HCT116 (cell line): ENCODE results near the gene NEURL1. TPM values are rescaled to one million over a fixed set of nuclear protein-coding genes. Genes with fewer than 3 reads are reported as not detected.

Experiments used
- ATAC-seq: fragments of 200-7000 bp; cut with Tn5 transposase; 2 replicates; pipeline ENCODE4 v1.9.1; 2020; ENCODE audit warnings: mild to moderate bottlenecking, moderate library complexity
- BruUV-seq: library from RNA; stranded (reverse); fragments of 400-500 nt; replicated peaks from 2 replicates; lab custom pipeline; 2021; lab: Mats Ljungman, UMichigan
- CTCF ChIA-PET: fragments of 300-600 bp; sonication (Branson Sonifier 250); formaldehyde crosslinking; loops from one replicate; lab custom pipeline; 2021; ENCODE audit warnings: antibody characterized with exemption; lab: Charles Lee
- POLR2A ChIA-PET: fragments of 300-600, 350-600 bp; sonication (Branson Sonifier 250); formaldehyde crosslinking; loops from one replicate; lab custom pipeline; 2021; ENCODE audit warnings: antibody characterized with exemption; lab: Charles Lee
- RAD21 ChIA-PET, 2 experiments: fragments of 300-600 bp; sonication (Branson Sonifier 250); formaldehyde crosslinking; loops; one replicate each; lab custom pipeline; 2023; ENCODE audit warnings: low total read pairs in 2 of 2; ENCODE audit not compliant: uncharacterized antibody in 2 of 2, unreplicated experiment in 2 of 2, low non-redundant PET in 1 of 2; lab: Charles Lee
- DNase-seq: peaks from one replicate; pipeline ENCODE4 v3.0.0-alpha.2; 2010; ENCODE audit warnings: low read depth, low spot score
- H2AFZ ChIP-seq: fragments of 200-600 bp; shearing (Covaris generic), sonication (generic); 2 replicates; pipeline ENCODE4 v1.6.1; 2017; ENCODE audit warnings: low read depth, mixed run types, mixed read lengths, antibody characterized with exemption, low read length; ENCODE audit not compliant: poor library complexity, severe bottlenecking
- H3K27ac ChIP-seq: 2 replicates; pipeline ENCODE4 v1.5.1; 2012; ENCODE audit warnings: low read depth, low read length
- H3K27me3 ChIP-seq: fragments of 200-600 bp; sonication (generic); 2 replicates; pipeline ENCODE4 v1.6.1; 2016; ENCODE audit warnings: mixed run types, low read length, mixed read lengths; ENCODE audit not compliant: insufficient read depth
- H3K36me3 ChIP-seq, 2 experiments: fragments of 200-500 bp in 1 of 2; fragments of 200-600 bp in 1 of 2; sonication (Bioruptor generic) in 1 of 2; sonication (generic) in 1 of 2; 2 replicates each; pipeline versions ENCODE4 v1.5.1 to v1.6.1; 2014 to 2016; ENCODE audit warnings: low read length in 2 of 2, inconsistent platforms in 1 of 2, mixed read lengths in 1 of 2, mixed run types in 1 of 2; ENCODE audit not compliant: insufficient read depth in 2 of 2, control insufficient read depth in 1 of 2
- H3K4me1 ChIP-seq, 2 experiments: fragments of 200-600 bp in 1 of 2; sonication (generic) in 1 of 2; 2 replicates each; pipeline versions ENCODE4 v1.5.1 to v1.6.1; 2012 to 2017; ENCODE audit warnings: low read length in 2 of 2, inconsistent platforms in 1 of 2, mild to moderate bottlenecking in 1 of 2, mixed read lengths in 1 of 2, mixed run types in 1 of 2, moderate library complexity in 1 of 2; ENCODE audit not compliant: insufficient read depth in 2 of 2, control insufficient read depth in 1 of 2
- H3K4me2 ChIP-seq: fragments of 200-600 bp; sonication (generic); 2 replicates; pipeline ENCODE4 v1.6.1; 2017; ENCODE audit warnings: mixed run types, low read length, mixed read lengths
- H3K4me3 ChIP-seq, 2 experiments: fragments of 200-600 bp in 1 of 2; sonication (generic) in 1 of 2; replicated peaks in 1 of 2; 2 replicates each; pipeline ENCODE4 v1.5.1; 2011 to 2016; ENCODE audit warnings: low read length in 2 of 2, control low read depth in 1 of 2, low read depth in 1 of 2, mild to moderate bottlenecking in 1 of 2, mixed read lengths in 1 of 2, mixed run types in 1 of 2
- H3K79me2 ChIP-seq: fragments of 200-600 bp; sonication (generic); 2 replicates; pipeline ENCODE4 v1.6.1; 2017; ENCODE audit warnings: mild to moderate bottlenecking, mixed run types, low read length, moderate library complexity, mixed read lengths; ENCODE audit not compliant: insufficient read depth
- H3K9ac ChIP-seq: fragments of 200-600 bp; sonication (generic); 2 replicates; pipeline ENCODE4 v1.6.1; 2016; ENCODE audit warnings: low read length, mixed read lengths
- H3K9me2 ChIP-seq: fragments of 200-600 bp; sonication (generic), shearing (Covaris generic); 2 replicates; pipeline ENCODE4 v1.6.1; 2017; ENCODE audit warnings: mixed run types, mild to moderate bottlenecking, moderate library complexity; ENCODE audit not compliant: insufficient read depth
- H3K9me3 ChIP-seq, 2 experiments: fragments of 200-500 bp in 1 of 2; fragments of 200-600 bp in 1 of 2; sonication (Bioruptor generic) in 1 of 2; sonication (generic) in 1 of 2; 2 replicates each; pipeline ENCODE4 v1.6.1; 2014 to 2017; ENCODE audit warnings: low read length in 2 of 2, mixed read lengths in 2 of 2, inconsistent platforms in 1 of 2, low read depth in 1 of 2, mild to moderate bottlenecking in 1 of 2, mixed run types in 1 of 2, moderate library complexity in 1 of 2; ENCODE audit not compliant: control insufficient read depth in 1 of 2, insufficient read depth in 1 of 2
- H4K20me1 ChIP-seq: fragments of 200-600 bp; sonication (generic), shearing (Covaris generic); 2 replicates; pipeline ENCODE4 v1.6.1; 2017; ENCODE audit warnings: mixed run types, mild to moderate bottlenecking, moderate library complexity; ENCODE audit not compliant: insufficient read depth
- CBX3 ChIP-seq: IDR thresholded peaks from 2 replicates; pipeline ENCODE4 v1.6.1; 2012; ENCODE audit warnings: low read depth
- EGR1 ChIP-seq: IDR thresholded peaks from 2 replicates; pipeline ENCODE4 v1.6.1; 2012; ENCODE audit warnings: low read depth
- EZH2phosphoT487 ChIP-seq: fragments of 200-600 bp; IDR thresholded peaks from 2 replicates; pipeline ENCODE4 v1.6.1; 2018; ENCODE audit warnings: antibody characterized with exemption, borderline replicate concordance
- FOSL1 ChIP-seq: IDR thresholded peaks from 2 replicates; pipeline ENCODE4 v1.6.1; 2012; ENCODE audit warnings: low read depth
- JUND ChIP-seq: IDR thresholded peaks from 2 replicates; pipeline ENCODE4 v1.6.1; 2012
- POLR2A ChIP-seq: IDR thresholded peaks from 2 replicates; pipeline ENCODE4 v1.7.0; 2011; ENCODE audit warnings: borderline replicate concordance; ENCODE audit not compliant: insufficient read depth, insufficient read length; ENCODE audit errors: extremely low read depth
- POLR2AphosphoS5 ChIP-seq: IDR thresholded peaks from 2 replicates; pipeline ENCODE4 v1.6.1; 2011; ENCODE audit warnings: mild to moderate bottlenecking, low read depth, low read length, moderate library complexity
- SP1 ChIP-seq: IDR thresholded peaks from 2 replicates; pipeline ENCODE4 v1.6.1; 2012; ENCODE audit warnings: low read depth
- SRF ChIP-seq: IDR thresholded peaks from 2 replicates; pipeline ENCODE4 v1.6.1; 2012; ENCODE audit warnings: low read depth
- TCF7L2 ChIP-seq: IDR thresholded peaks from 2 replicates; pipeline ENCODE4 v1.7.0; 2011; ENCODE audit warnings: borderline replicate concordance, inconsistent platforms; ENCODE audit not compliant: insufficient read depth, insufficient read length; ENCODE audit errors: extremely low read depth
- YY1 ChIP-seq: IDR thresholded peaks from 2 replicates; pipeline ENCODE4 v1.6.1; 2011; ENCODE audit warnings: low read length, low read depth, moderate library complexity, mild to moderate bottlenecking; ENCODE audit not compliant: insufficient replicate concordance; ENCODE audit errors: extremely low read depth
- ZFX ChIP-seq: fragments of 450-650 bp; IDR thresholded peaks from 2 replicates; pipeline ENCODE4 v1.6.1; 2017
- ZNF274 ChIP-seq: fragments of 200-500 bp; sonication (Bioruptor generic); IDR thresholded peaks from 2 replicates; pipeline ENCODE4 v1.6.1; 2014; ENCODE audit warnings: mild to moderate bottlenecking, low read depth, low read length, inconsistent platforms
- intact Hi-C: fragments of 100-400 bp; cut with micrococcal nuclease; formaldehyde crosslinking; loops from 2 replicates; pipeline ENCODE4 v1.10.0; 2022
- total RNA-seq: library from RNA; stranded (reverse); gene quantifications from one replicate; pipeline ENCODE4 v1.2.1, GENCODE V29; 2021; ENCODE audit not compliant: unreplicated experiment
- TF ChIP-seq, protein P1 (sequence below), 3 experiments: fragments of 200-600 bp in 1 of 3; sonication (generic) in 1 of 3; IDR thresholded peaks in 2 of 3; conservative IDR thresholded peaks in 1 of 3; 2 replicates each; pipeline ENCODE4 v1.5.1; 2012 to 2017; ENCODE audit warnings: low read depth in 2 of 3, low read length in 2 of 3, antibody characterized with exemption in 1 of 3, borderline replicate concordance in 1 of 3, control low read depth in 1 of 3, mild to moderate bottlenecking in 1 of 3, mixed read lengths in 1 of 3, mixed run types in 1 of 3, moderate library complexity in 1 of 3; ENCODE audit not compliant: insufficient read depth in 1 of 3
- TF ChIP-seq, protein P2 (sequence below): IDR thresholded peaks from 2 replicates; pipeline ENCODE4 v1.6.1; 2012; ENCODE audit warnings: low read depth

NEURL1 gene
- total RNA-seq, 1 experiment from 2014 or later = 1.4 TPM

DNA sequence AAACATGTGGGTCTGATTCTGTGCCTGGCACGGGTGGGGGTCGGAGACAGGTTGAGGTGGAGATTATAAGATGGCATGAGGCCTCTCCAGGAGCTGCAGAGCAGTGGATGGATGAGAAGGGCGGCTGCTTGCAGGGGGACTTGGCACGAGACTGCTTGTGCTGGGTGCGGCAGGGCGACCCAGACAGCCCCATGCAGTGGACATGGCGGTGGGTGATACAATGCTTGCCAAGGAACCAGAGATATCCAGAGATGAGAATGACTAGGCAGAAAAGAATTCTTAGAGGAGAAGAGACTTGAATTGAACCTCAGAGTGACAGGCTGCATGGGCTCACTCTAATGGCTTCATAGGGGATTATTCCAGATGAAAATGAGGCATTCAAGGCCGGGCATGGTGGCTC, 145.4 kb downstream of the NEURL1 start:
- CTCF ChIA-PET = no interaction called here
- H3K4me2 ChIP-seq = no peak overlapping the region
- H2AFZ ChIP-seq = no peak overlapping the region
- no peaks in the 10 kb centered on the region for H3K9me2 ChIP-seq
- no peak for ATAC-seq
- H3K27ac ChIP-seq = no peak overlapping the region
- no peaks in the 10 kb centered on the region for H3K27me3 ChIP-seq
- H3K36me3 ChIP-seq = no peaks in the 10 kb centered on the region
- POLR2A ChIA-PET = no interaction called here
- intact Hi-C loops = no loop called here
- no peak overlapping the region for H3K4me3 ChIP-seq
- no peak for DNase-seq
- BruUV-seq = no TSS peak
- RAD21 ChIA-PET = no interaction called here
- TF ChIP-seq FOSL1 (no peak), POLR2AphosphoS5 (no peak), EGR1 (no peak), SP1 (no peak), SRF (no peak), CBX3 (no peak), EZH2phosphoT487 (no peak), TCF7L2 (no peak), YY1 (no peak), ZFX (no peak), JUND (no peak), ZNF274 (no peak), POLR2A (no peak)
- TF ChIP-seq, protein P1, sequence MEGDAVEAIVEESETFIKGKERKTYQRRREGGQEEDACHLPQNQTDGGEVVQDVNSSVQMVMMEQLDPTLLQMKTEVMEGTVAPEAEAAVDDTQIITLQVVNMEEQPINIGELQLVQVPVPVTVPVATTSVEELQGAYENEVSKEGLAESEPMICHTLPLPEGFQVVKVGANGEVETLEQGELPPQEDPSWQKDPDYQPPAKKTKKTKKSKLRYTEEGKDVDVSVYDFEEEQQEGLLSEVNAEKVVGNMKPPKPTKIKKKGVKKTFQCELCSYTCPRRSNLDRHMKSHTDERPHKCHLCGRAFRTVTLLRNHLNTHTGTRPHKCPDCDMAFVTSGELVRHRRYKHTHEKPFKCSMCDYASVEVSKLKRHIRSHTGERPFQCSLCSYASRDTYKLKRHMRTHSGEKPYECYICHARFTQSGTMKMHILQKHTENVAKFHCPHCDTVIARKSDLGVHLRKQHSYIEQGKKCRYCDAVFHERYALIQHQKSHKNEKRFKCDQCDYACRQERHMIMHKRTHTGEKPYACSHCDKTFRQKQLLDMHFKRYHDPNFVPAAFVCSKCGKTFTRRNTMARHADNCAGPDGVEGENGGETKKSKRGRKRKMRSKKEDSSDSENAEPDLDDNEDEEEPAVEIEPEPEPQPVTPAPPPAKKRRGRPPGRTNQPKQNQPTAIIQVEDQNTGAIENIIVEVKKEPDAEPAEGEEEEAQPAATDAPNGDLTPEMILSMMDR (IDR thresholded peaks at IDR 0.05 in 2 of 3, conservative IDR thresholded peaks at IDR 0.05 in 1 of 3; ENCODE audit: borderline replicate concordance in 1 of 3, insufficient read depth in 1 of 3, low read depth in 2 of 3, low read length in 2 of 3) = no peak
- TF ChIP-seq, protein P2, sequence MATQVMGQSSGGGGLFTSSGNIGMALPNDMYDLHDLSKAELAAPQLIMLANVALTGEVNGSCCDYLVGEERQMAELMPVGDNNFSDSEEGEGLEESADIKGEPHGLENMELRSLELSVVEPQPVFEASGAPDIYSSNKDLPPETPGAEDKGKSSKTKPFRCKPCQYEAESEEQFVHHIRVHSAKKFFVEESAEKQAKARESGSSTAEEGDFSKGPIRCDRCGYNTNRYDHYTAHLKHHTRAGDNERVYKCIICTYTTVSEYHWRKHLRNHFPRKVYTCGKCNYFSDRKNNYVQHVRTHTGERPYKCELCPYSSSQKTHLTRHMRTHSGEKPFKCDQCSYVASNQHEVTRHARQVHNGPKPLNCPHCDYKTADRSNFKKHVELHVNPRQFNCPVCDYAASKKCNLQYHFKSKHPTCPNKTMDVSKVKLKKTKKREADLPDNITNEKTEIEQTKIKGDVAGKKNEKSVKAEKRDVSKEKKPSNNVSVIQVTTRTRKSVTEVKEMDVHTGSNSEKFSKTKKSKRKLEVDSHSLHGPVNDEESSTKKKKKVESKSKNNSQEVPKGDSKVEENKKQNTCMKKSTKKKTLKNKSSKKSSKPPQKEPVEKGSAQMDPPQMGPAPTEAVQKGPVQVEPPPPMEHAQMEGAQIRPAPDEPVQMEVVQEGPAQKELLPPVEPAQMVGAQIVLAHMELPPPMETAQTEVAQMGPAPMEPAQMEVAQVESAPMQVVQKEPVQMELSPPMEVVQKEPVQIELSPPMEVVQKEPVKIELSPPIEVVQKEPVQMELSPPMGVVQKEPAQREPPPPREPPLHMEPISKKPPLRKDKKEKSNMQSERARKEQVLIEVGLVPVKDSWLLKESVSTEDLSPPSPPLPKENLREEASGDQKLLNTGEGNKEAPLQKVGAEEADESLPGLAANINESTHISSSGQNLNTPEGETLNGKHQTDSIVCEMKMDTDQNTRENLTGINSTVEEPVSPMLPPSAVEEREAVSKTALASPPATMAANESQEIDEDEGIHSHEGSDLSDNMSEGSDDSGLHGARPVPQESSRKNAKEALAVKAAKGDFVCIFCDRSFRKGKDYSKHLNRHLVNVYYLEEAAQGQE = no peak
- peaks cover 3 to 13% of the 10 kb centered on the region in 2 experiments; a peak in 3 of 4 replicates for H3K4me1 ChIP-seq
- H3K79me2 ChIP-seq = no peaks in the 10 kb centered on the region
- H4K20me1 ChIP-seq = no peaks in the 10 kb centered on the region
- no peaks in the 10 kb centered on the region for H3K9me3 ChIP-seq
- H3K9ac ChIP-seq = no peak overlapping the region
